HEK293 (cell line): ENCODE measurements around the gene SLC25A42.

Source experiments
- BCL11B ChIP-seq: fragments of 450-650 bp; formaldehyde crosslinking; IDR thresholded peaks from 2 replicates; pipeline ENCODE4 v1.5.1; 2016; ENCODE audit warnings: low read depth, missing biosample characterization, missing genetic modification characterization
- EGR2 ChIP-seq: fragments of 450-650 bp; formaldehyde crosslinking; IDR thresholded peaks from 2 replicates; pipeline ENCODE4 v1.5.1; 2016; ENCODE audit warnings: low read depth, missing biosample characterization, missing genetic modification characterization
- FEZF1 ChIP-seq: fragments of 450-650 bp; formaldehyde crosslinking; IDR thresholded peaks from 2 replicates; pipeline ENCODE4 v1.5.1; 2016; ENCODE audit warnings: missing biosample characterization, missing genetic modification characterization
- IKZF3 ChIP-seq: fragments of 450-650 bp; IDR thresholded peaks from 2 replicates; pipeline ENCODE4 v1.5.0; 2018; ENCODE audit warnings: missing biosample characterization, mild to moderate bottlenecking, missing genetic modification characterization, moderate library complexity
- KLF1 ChIP-seq: fragments of 450-650 bp; formaldehyde crosslinking; IDR thresholded peaks from 2 replicates; pipeline ENCODE4 v1.5.1; 2016; ENCODE audit warnings: missing biosample characterization, missing genetic modification characterization
- MEIS1 ChIP-seq: sonication (generic); formaldehyde crosslinking; IDR thresholded peaks from 2 replicates; pipeline ENCODE4 v1.8.1; 2022; ENCODE audit warnings: missing genetic modification reagents, mild to moderate bottlenecking, borderline replicate concordance
- SP7 ChIP-seq: fragments of 450-650 bp; formaldehyde crosslinking; IDR thresholded peaks from 2 replicates; pipeline ENCODE4 v1.5.1; 2016; ENCODE audit warnings: missing biosample characterization, missing genetic modification characterization
- YY1 ChIP-seq: fragments of 450-650 bp; formaldehyde crosslinking; IDR thresholded peaks from 2 replicates; pipeline ENCODE4 v1.5.1; 2018; ENCODE audit warnings: missing biosample characterization, missing genetic modification characterization
- ZBTB1 ChIP-seq: fragments of 450-650 bp; formaldehyde crosslinking; IDR thresholded peaks from 2 replicates; pipeline ENCODE4 v1.5.1; 2016; ENCODE audit warnings: missing biosample characterization, missing genetic modification characterization
- ZBTB11 ChIP-seq: fragments of 450-650 bp; formaldehyde crosslinking; conservative IDR thresholded peaks from 2 replicates; pipeline ENCODE4 v1.5.1; 2016; ENCODE audit warnings: low read depth, missing biosample characterization, missing genetic modification characterization
- ZBTB8A ChIP-seq: fragments of 450-650 bp; formaldehyde crosslinking; IDR thresholded peaks from 2 replicates; pipeline ENCODE4 v1.5.1; 2016; ENCODE audit warnings: missing biosample characterization, missing genetic modification characterization
- ZFP37 ChIP-seq: fragments of 450-650 bp; formaldehyde crosslinking; IDR thresholded peaks from 2 replicates; pipeline ENCODE4 v1.5.1; 2016; ENCODE audit warnings: missing biosample characterization, missing genetic modification characterization
- ZIC2 ChIP-seq: fragments of 450-650 bp; formaldehyde crosslinking; IDR thresholded peaks from 2 replicates; pipeline ENCODE4 v1.5.1; 2016; ENCODE audit warnings: missing biosample characterization, missing genetic modification characterization
- ZNF221 ChIP-seq: fragments of 450-650 bp; formaldehyde crosslinking; IDR thresholded peaks from 2 replicates; pipeline ENCODE4 v1.5.1; 2017; ENCODE audit warnings: missing biosample characterization, missing genetic modification characterization, borderline replicate concordance
- ZNF223 ChIP-seq: fragments of 450-650 bp; formaldehyde crosslinking; IDR thresholded peaks from 2 replicates; pipeline ENCODE4 v1.5.1; 2016; ENCODE audit warnings: missing biosample characterization, missing genetic modification characterization
- ZNF23 ChIP-seq: fragments of 450-650 bp; formaldehyde crosslinking; IDR thresholded peaks from 2 replicates; pipeline ENCODE4 v1.5.1; 2016; ENCODE audit warnings: missing biosample characterization, missing genetic modification characterization, borderline replicate concordance
- ZNF239 ChIP-seq: fragments of 450-650 bp; formaldehyde crosslinking; IDR thresholded peaks from 2 replicates; pipeline ENCODE4 v1.5.1; 2016; ENCODE audit warnings: missing biosample characterization, missing genetic modification characterization
- ZNF404 ChIP-seq: fragments of 450-650 bp; formaldehyde crosslinking; IDR thresholded peaks from 2 replicates; pipeline ENCODE4 v1.5.1; 2017; ENCODE audit warnings: missing biosample characterization, missing genetic modification characterization
- ZNF521 ChIP-seq: fragments of 450-650 bp; formaldehyde crosslinking; IDR thresholded peaks from 2 replicates; pipeline ENCODE4 v1.5.1; 2017; ENCODE audit warnings: missing biosample characterization, mild to moderate bottlenecking, missing genetic modification characterization
- ZNF529 ChIP-seq: fragments of 450-650 bp; formaldehyde crosslinking; IDR thresholded peaks from 2 replicates; pipeline ENCODE4 v1.5.1; 2017; ENCODE audit warnings: missing genetic modification characterization, missing biosample characterization; ENCODE audit not compliant: insufficient replicate concordance
- ZNF571 ChIP-seq: fragments of 450-650 bp; formaldehyde crosslinking; IDR thresholded peaks from 2 replicates; pipeline ENCODE4 v1.5.0; 2017; ENCODE audit warnings: missing biosample characterization, missing genetic modification characterization
- ZNF623 ChIP-seq: fragments of 450-650 bp; formaldehyde crosslinking; IDR thresholded peaks from 2 replicates; pipeline ENCODE4 v1.5.1; 2016; ENCODE audit warnings: missing biosample characterization, missing genetic modification characterization
- ZNF76 ChIP-seq: fragments of 450-650 bp; formaldehyde crosslinking; IDR thresholded peaks from 2 replicates; pipeline ENCODE4; 2016; ENCODE audit warnings: low read depth, missing biosample characterization, missing genetic modification characterization, borderline replicate concordance
- ZNF777 ChIP-seq: fragments of 450-650 bp; formaldehyde crosslinking; IDR thresholded peaks from 2 replicates; pipeline ENCODE4 v1.5.1; 2017; ENCODE audit warnings: missing biosample characterization, missing genetic modification characterization, borderline replicate concordance
- ZNF843 ChIP-seq: fragments of 450-650 bp; formaldehyde crosslinking; IDR thresholded peaks from 2 replicates; pipeline ENCODE4 v1.5.1; 2016; ENCODE audit warnings: missing biosample characterization, missing genetic modification characterization
- ZSCAN30 ChIP-seq: fragments of 450-650 bp; IDR thresholded peaks from 2 replicates; pipeline ENCODE4 v1.5.1; 2018; ENCODE audit warnings: missing biosample characterization, mild to moderate bottlenecking, missing genetic modification characterization, moderate library complexity
- TF ChIP-seq, protein P1 (sequence below): fragments of 450-650 bp; formaldehyde crosslinking; IDR thresholded peaks from 2 replicates; pipeline ENCODE4 v1.5.1; 2016; ENCODE audit warnings: missing biosample characterization, missing genetic modification characterization, low read depth
- TF ChIP-seq, protein P2 (sequence below): sonication (generic); formaldehyde crosslinking; IDR thresholded peaks from 2 replicates; pipeline ENCODE4 v1.8.1; 2022; ENCODE audit warnings: mild to moderate bottlenecking, moderate library complexity, missing genetic modification reagents
- TF ChIP-seq, protein P3 (sequence below): fragments of 450-650 bp; formaldehyde crosslinking; IDR thresholded peaks from 2 replicates; pipeline ENCODE4 v1.5.1; 2016; ENCODE audit warnings: missing biosample characterization, missing genetic modification characterization

Gene SLC25A42

DNA sequence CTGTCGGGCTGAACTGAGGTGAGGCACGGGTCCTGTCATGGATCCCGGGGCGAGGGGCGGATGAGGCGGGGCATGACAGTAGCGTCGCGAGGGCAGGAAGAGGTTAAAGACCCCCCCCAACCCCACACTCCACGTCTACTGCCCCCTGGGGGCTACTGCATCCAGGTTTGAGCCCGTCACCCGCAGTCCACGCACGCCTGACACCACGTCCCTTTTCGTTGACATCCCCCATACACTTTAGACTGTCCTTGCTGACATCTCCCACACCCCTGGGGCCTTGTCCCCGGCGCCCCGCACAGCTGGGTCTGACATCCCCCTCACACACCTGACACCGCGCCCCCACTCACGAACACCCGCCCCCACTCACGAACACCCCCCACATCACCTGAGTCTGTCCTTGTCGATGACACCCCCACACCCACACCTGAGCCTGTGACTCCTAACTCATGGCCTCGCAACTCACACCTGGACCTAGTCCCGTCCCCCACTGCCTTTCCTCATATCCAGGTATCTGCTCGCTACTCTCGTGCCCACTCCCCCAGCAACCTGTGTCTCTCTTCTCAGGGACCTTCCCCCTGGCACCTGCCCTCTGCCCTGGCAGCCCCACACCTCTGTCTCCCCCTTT, 416 bp downstream of the SLC25A42 start (continued):
- no peak for TF ChIP-seq SP7
- no peak for TF ChIP-seq ZBTB1
- TF ChIP-seq ZNF404 (tag by site-specific recombination), result no peak
- TF ChIP-seq YY1 (tag by site-specific recombination), result 0 out of 2 replicates have a peak, but pooled peaks have one; percentile 30
- no peak for TF ChIP-seq ZNF76 (tag by site-specific recombination)
- TF ChIP-seq ZNF529 (tag by site-specific recombination), result no peak
- TF ChIP-seq ZNF239, result no peak
- TF ChIP-seq, protein P1, sequence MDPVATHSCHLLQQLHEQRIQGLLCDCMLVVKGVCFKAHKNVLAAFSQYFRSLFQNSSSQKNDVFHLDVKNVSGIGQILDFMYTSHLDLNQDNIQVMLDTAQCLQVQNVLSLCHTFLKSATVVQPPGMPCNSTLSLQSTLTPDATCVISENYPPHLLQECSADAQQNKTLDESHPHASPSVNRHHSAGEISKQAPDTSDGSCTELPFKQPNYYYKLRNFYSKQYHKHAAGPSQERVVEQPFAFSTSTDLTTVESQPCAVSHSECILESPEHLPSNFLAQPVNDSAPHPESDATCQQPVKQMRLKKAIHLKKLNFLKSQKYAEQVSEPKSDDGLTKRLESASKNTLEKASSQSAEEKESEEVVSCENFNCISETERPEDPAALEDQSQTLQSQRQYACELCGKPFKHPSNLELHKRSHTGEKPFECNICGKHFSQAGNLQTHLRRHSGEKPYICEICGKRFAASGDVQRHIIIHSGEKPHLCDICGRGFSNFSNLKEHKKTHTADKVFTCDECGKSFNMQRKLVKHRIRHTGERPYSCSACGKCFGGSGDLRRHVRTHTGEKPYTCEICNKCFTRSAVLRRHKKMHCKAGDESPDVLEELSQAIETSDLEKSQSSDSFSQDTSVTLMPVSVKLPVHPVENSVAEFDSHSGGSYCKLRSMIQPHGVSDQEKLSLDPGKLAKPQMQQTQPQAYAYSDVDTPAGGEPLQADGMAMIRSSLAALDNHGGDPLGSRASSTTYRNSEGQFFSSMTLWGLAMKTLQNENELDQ (tag by site-specific recombination), result no peak
- TF ChIP-seq, protein P2, sequence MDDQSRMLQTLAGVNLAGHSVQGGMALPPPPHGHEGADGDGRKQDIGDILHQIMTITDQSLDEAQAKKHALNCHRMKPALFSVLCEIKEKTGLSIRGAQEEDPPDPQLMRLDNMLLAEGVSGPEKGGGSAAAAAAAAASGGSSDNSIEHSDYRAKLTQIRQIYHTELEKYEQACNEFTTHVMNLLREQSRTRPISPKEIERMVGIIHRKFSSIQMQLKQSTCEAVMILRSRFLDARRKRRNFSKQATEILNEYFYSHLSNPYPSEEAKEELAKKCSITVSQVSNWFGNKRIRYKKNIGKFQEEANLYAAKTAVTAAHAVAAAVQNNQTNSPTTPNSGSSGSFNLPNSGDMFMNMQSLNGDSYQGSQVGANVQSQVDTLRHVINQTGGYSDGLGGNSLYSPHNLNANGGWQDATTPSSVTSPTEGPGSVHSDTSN, result no peak
- no peak for TF ChIP-seq ZNF843
- TF ChIP-seq ZNF623, result no peak
- TF ChIP-seq ZNF777 (tag by site-specific recombination), result no peak
- TF ChIP-seq KLF1, result no peak
- no peak for TF ChIP-seq ZNF23 (tag by site-specific recombination)
- no peak for TF ChIP-seq ZSCAN30 (tag by site-specific recombination)
- TF ChIP-seq ZIC2, result no peak
- TF ChIP-seq ZNF571 (tag by site-specific recombination), result no peak
- TF ChIP-seq ZNF223 (tag by site-specific recombination), result no peak
- TF ChIP-seq ZBTB11 (tag by site-specific recombination), result no peak
- no peak for TF ChIP-seq IKZF3 (tag by site-specific recombination)
- TF ChIP-seq ZBTB8A (tag by site-specific recombination), result no peak
- TF ChIP-seq, protein P3, sequence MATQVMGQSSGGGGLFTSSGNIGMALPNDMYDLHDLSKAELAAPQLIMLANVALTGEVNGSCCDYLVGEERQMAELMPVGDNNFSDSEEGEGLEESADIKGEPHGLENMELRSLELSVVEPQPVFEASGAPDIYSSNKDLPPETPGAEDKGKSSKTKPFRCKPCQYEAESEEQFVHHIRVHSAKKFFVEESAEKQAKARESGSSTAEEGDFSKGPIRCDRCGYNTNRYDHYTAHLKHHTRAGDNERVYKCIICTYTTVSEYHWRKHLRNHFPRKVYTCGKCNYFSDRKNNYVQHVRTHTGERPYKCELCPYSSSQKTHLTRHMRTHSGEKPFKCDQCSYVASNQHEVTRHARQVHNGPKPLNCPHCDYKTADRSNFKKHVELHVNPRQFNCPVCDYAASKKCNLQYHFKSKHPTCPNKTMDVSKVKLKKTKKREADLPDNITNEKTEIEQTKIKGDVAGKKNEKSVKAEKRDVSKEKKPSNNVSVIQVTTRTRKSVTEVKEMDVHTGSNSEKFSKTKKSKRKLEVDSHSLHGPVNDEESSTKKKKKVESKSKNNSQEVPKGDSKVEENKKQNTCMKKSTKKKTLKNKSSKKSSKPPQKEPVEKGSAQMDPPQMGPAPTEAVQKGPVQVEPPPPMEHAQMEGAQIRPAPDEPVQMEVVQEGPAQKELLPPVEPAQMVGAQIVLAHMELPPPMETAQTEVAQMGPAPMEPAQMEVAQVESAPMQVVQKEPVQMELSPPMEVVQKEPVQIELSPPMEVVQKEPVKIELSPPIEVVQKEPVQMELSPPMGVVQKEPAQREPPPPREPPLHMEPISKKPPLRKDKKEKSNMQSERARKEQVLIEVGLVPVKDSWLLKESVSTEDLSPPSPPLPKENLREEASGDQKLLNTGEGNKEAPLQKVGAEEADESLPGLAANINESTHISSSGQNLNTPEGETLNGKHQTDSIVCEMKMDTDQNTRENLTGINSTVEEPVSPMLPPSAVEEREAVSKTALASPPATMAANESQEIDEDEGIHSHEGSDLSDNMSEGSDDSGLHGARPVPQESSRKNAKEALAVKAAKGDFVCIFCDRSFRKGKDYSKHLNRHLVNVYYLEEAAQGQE (tag by site-specific recombination), result 0 out of 2 replicates have a peak, but pooled peaks have one; percentile 14
- TF ChIP-seq FEZF1 (tag by site-specific recombination), result no peak
- no peak for TF ChIP-seq MEIS1
- no peak for TF ChIP-seq BCL11B (tag by site-specific recombination)
- peak; percentile 24; the same call in 1 of the 2 replicates for TF ChIP-seq EGR2 (tag by site-specific recombination)
- no peak for TF ChIP-seq ZNF521 (tag by site-specific recombination)
- no peak for TF ChIP-seq ZNF221 (tag by site-specific recombination)
- TF ChIP-seq ZFP37 (tag by site-specific recombination), result no peak
